ENCODE data around the gene KRTAP3-3.

Gene KRTAP3-3

DNA sequence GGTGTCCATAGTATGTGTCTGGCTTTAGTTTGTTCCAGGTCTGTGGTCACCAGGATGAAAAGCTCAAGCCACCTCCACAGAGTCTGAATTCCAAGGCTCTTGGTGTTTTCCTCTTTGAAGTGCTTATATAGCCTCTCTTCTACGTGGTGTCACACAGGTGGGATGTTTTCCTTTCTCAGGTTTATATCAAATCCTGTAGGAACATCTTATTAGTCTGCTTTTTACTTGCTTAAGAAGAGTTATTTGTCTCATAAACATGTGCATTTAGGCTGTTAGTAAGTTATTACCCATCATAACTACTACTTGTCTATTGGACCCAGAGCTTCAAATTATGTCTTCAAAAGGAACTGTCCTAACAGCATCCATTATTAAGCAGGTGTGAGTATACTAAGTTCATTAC is 27.1 kb downstream of the KRTAP3-3 start, which contains the start of gene KRT39:
KRT39 (minus strand) TSS at position 101 of the 400 bp plus-strand sequence; CDS start at position 9, 92 bp downstream.
- no peaks in the 10 kb centered on the region for H3K27me3 Mint-ChIP-seq (ENCODE audit: low read depth)
- peaks cover under 1% of the 10 kb centered on the region for H3K9me3 Mint-ChIP-seq
- H3K4me1 Mint-ChIP-seq = no peaks in the 10 kb centered on the region
- H3K4me3 Mint-ChIP-seq = no peak within 1 kb of the TSS
- H3K36me3 Mint-ChIP-seq (ENCODE audit: low read depth) = no peaks in the 10 kb centered on the region
- TF ChIP-seq, protein P1, sequence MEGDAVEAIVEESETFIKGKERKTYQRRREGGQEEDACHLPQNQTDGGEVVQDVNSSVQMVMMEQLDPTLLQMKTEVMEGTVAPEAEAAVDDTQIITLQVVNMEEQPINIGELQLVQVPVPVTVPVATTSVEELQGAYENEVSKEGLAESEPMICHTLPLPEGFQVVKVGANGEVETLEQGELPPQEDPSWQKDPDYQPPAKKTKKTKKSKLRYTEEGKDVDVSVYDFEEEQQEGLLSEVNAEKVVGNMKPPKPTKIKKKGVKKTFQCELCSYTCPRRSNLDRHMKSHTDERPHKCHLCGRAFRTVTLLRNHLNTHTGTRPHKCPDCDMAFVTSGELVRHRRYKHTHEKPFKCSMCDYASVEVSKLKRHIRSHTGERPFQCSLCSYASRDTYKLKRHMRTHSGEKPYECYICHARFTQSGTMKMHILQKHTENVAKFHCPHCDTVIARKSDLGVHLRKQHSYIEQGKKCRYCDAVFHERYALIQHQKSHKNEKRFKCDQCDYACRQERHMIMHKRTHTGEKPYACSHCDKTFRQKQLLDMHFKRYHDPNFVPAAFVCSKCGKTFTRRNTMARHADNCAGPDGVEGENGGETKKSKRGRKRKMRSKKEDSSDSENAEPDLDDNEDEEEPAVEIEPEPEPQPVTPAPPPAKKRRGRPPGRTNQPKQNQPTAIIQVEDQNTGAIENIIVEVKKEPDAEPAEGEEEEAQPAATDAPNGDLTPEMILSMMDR (IDR thresholded peaks at IDR 0.05; ENCODE audit: unreplicated experiment in 3 of 3) = no peak
- H3K27ac Mint-ChIP-seq = no peak within 1 kb of the TSS

DNA sequence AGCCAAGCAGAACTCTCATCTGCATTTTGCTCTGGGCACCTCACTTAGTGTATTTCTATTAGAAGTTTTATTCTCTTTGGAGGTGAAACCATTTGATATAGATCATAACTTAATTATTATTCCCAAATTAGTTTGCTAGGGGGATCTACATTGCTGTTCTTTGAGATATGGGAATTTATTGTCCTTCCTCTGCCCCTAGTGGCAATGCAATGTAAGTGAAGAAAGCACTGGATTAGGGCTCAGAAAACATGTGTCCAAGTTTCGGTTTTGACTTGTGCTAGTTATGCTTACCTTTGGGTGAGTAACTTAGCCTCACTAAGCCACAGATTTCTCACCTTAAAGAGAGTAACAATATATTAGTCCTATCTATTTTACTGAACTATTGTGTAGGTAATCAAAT is 30.1 kb downstream of the KRTAP3-3 start:
- Mint-ChIP-seq H3K36me3 (ENCODE audit: low read depth) (no peaks in the 10 kb centered on the region), H3K9me3 (no peaks in the 10 kb centered on the region), H3K27ac (no peak overlapping the region), H3K4me1 (no peaks in the 10 kb centered on the region), H3K4me3 (no peak overlapping the region), H3K27me3 (ENCODE audit: low read depth) (peaks cover 11% of the 10 kb centered on the region)
- TF ChIP-seq, protein P1 (IDR thresholded peaks at IDR 0.05; ENCODE audit: unreplicated experiment in 3 of 3) = peak; percentile 47 to 60 (median 52)

DNA sequence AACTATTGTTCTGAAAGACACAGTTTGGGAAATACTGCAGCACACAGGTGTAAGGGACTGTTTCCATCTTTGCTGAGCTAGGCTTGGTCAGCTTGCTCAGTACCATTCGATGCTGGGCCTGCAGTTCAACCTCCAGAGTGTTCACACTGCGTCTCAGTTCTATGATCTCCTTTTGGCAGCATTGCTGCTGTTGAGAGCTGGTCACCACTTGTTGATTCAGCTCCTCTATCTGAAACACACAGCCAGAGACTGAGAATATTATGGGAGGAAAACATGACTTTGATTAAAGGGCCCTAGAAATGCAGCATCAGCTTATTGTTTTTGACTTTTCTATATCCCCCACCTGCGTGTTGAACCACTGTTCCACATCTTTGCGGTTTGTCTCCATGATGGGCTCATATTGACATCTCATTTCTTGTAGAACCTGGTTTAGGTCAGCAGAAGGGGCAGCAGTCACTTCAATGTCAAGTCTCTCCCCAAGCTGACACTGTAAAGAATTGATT is 31.9 kb downstream of the KRTAP3-3 start:
- H3K36me3 Mint-ChIP-seq (ENCODE audit: low read depth) = no peaks in the 10 kb centered on the region
- H3K9me3 Mint-ChIP-seq = no peaks in the 10 kb centered on the region
- H3K27ac Mint-ChIP-seq = no peak overlapping the region
- TF ChIP-seq, protein P1 (IDR thresholded peaks at IDR 0.05; ENCODE audit: unreplicated experiment in 3 of 3) = no peak
- H3K27me3 Mint-ChIP-seq (ENCODE audit: low read depth) = peaks cover 14% of the 10 kb centered on the region
- H3K4me1 Mint-ChIP-seq = peaks cover 16% of the 10 kb centered on the region
- H3K4me3 Mint-ChIP-seq = no peak overlapping the region

DNA sequence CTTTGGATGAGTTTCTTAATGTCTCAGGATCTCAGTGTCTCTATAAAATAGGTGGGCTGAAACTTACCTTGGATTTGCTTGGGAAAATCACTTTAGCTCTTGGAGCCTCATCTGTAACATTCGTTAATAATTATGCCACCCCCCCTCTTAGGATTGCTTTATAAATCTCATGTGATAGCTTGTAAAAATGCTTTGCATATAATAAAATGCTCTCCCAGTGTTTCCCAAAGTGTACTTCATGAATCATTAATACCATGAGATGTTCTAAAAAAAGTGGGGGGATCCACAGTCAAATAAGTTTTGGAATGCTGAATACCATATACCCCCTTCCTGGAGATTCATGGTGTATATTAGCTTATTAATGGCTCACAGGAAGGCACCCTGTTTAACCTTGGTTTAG is 32.4 kb downstream of the KRTAP3-3 start:
- no peaks in the 10 kb centered on the region for H3K36me3 Mint-ChIP-seq (ENCODE audit: low read depth)
- no peaks in the 10 kb centered on the region for H3K9me3 Mint-ChIP-seq
- peaks cover 14% of the 10 kb centered on the region for H3K27me3 Mint-ChIP-seq (ENCODE audit: low read depth)
- no peak overlapping the region for H3K4me3 Mint-ChIP-seq
- H3K4me1 Mint-ChIP-seq = peaks cover 21% of the 10 kb centered on the region
- no peak overlapping the region for H3K27ac Mint-ChIP-seq
- TF ChIP-seq, protein P1 (IDR thresholded peaks at IDR 0.05; ENCODE audit: unreplicated experiment in 3 of 3) = no peak

DNA sequence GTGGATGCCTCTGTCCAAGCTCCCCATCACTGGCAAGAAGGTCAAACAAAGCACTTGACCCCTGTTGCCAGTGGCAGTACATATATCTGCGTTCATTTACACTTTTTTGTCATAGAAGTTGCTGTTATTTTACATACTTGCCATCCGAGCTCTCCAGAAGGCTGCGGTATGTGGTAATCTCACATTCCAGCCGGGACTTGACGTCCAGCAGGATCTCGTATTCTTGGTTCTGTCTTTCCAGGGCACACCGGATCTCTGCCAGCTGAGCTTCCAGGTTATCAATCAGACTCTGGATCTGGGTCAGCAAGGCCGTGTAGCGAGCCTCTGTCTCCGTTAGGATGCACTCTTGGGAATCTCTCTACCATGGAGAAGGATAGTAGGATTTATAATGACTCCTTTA is 33.8 kb downstream of the KRTAP3-3 start:
- H3K27ac Mint-ChIP-seq = no peak overlapping the region
- no peaks in the 10 kb centered on the region for H3K36me3 Mint-ChIP-seq (ENCODE audit: low read depth)
- TF ChIP-seq, protein P1 (IDR thresholded peaks at IDR 0.05; ENCODE audit: unreplicated experiment in 3 of 3) = no peak
- peaks cover 34% of the 10 kb centered on the region for H3K4me1 Mint-ChIP-seq
- no peak overlapping the region for H3K4me3 Mint-ChIP-seq
- no peaks in the 10 kb centered on the region for H3K9me3 Mint-ChIP-seq
- H3K27me3 Mint-ChIP-seq (ENCODE audit: low read depth) = peaks cover 14% of the 10 kb centered on the region
